SK-N-SH (cell line): ENCODE results near the gene USE1.

Source experiments
- CTCF ChIP-seq: fragments of 200-600 bp; sonication (generic); IDR thresholded peaks from 2 replicates; pipeline ENCODE4 v1.6.1; 2017; ENCODE audit warnings: antibody characterized with exemption, mild to moderate bottlenecking, moderate library complexity
- EP300 ChIP-seq, 2 experiments: IDR thresholded peaks; 2 replicates each; pipeline versions ENCODE4 v1.4.0 to v1.6.1; 2012; ENCODE audit warnings: borderline replicate concordance in 1 of 2, low read depth in 1 of 2, low read length in 1 of 2
- IRF3 ChIP-seq: fragments of 150-350 bp; IDR thresholded peaks from 2 replicates; pipeline ENCODE4 v1.6.1; 2016; ENCODE audit warnings: mild to moderate bottlenecking, low read depth, low read length
- MAX ChIP-seq: IDR thresholded peaks from 2 replicates; pipeline ENCODE4 v1.4.0; 2012; ENCODE audit warnings: low read depth
- RAD21 ChIP-seq: IDR thresholded peaks from 2 replicates; pipeline ENCODE4 v1.6.1; 2012; ENCODE audit warnings: mild to moderate bottlenecking, low read length
- RCOR1 ChIP-seq: fragments of 150-350 bp; IDR thresholded peaks from 2 replicates; pipeline ENCODE4 v1.6.1; 2017; ENCODE audit warnings: antibody characterized with exemption, low read length
- SIN3A ChIP-seq: IDR thresholded peaks from 2 replicates; pipeline ENCODE4 v1.6.1; 2012; ENCODE audit warnings: low read depth, mild to moderate bottlenecking, low read length, moderate library complexity, borderline replicate concordance
- SMC3 ChIP-seq: IDR thresholded peaks from 2 replicates; pipeline ENCODE4 v1.6.1; 2012; ENCODE audit warnings: low read depth, low read length, improper control_type of control experiment
- TEAD4 ChIP-seq: IDR thresholded peaks from 2 replicates; pipeline ENCODE4 v1.4.0; 2012; ENCODE audit warnings: mild to moderate bottlenecking, borderline replicate concordance; ENCODE audit not compliant: insufficient read depth
- YY1 ChIP-seq: IDR thresholded peaks from 2 replicates; pipeline ENCODE4 v1.4.0; 2012; ENCODE audit warnings: low read depth, mild to moderate bottlenecking
- ZBTB33 ChIP-seq: IDR thresholded peaks from 2 replicates; pipeline ENCODE4 v1.4.0; 2012; ENCODE audit warnings: low read depth, borderline replicate concordance

- no peak for TF ChIP-seq CTCF
- TF ChIP-seq MAX = no peak
- no peak for TF ChIP-seq IRF3
- TF ChIP-seq SIN3A = no peak
- TF ChIP-seq ZBTB33 = no peak
- TF ChIP-seq YY1 = no peak
- no peak for TF ChIP-seq RAD21
- TF ChIP-seq SMC3 = no peak
- TF ChIP-seq EP300 (IDR thresholded peaks at IDR 0.05; ENCODE audit: borderline replicate concordance in 1 of 2, low read depth in 1 of 2, low read length in 1 of 2) = no peak
- no peak for TF ChIP-seq TEAD4
- no peak for TF ChIP-seq RCOR1
Observed at GRCh38 chr19:17180997-17181702, 34.0 kb upstream of the USE1 start.
